GM12878 (cell line): ENCODE data around the gene MRTFA. TPM values are rescaled to one million over a fixed set of nuclear protein-coding genes. Genes with fewer than 3 reads are reported as not detected.

Source experiments
- ATAC-seq: fragments of 200-7000 bp; cut with Tn5 transposase; 3 replicates; pipeline ENCODE4 v1.9.1; 2020; ENCODE audit warnings: mild to moderate bottlenecking, moderate library complexity
- BruUV-seq: library from RNA; stranded (reverse); fragments of 400-500 nt; replicated peaks from 2 replicates; lab custom pipeline; 2021; lab: Mats Ljungman, UMichigan
- CTCF ChIA-PET: fragments of 300-600 bp; sonication (Branson Sonifier 250); formaldehyde crosslinking; extraction: SDS; loops from one replicate; lab custom pipeline; 2021; ENCODE audit warnings: inconsistent platforms; lab: Yijun Ruan, JAX
- POLR2A ChIA-PET: fragments of 350-600 bp; formaldehyde crosslinking; extraction: SDS; loops from one replicate; lab custom pipeline; 2021; ENCODE audit warnings: inconsistent platforms; lab: Charles Lee
- RAD21 ChIA-PET: fragments of 300-600 bp; sonication (Branson Sonifier 250); formaldehyde crosslinking; loops from one replicate; lab custom pipeline; 2023; ENCODE audit warnings: antibody characterized with exemption; ENCODE audit not compliant: unreplicated experiment; lab: Charles Lee
- SMC1A ChIA-PET: fragments of 300-600 bp; sonication (Branson Sonifier 250); formaldehyde crosslinking; loops from one replicate; lab custom pipeline; 2023; ENCODE audit not compliant: unreplicated experiment, uncharacterized antibody; lab: Charles Lee
- DNase-seq: peaks from one replicate; pipeline ENCODE4 v3.0.0-alpha.2; 2011; ENCODE audit warnings: low read depth, low spot score
- FAIRE-seq: peaks from 3 replicates; lab custom pipeline; 2011; peaks lifted over from hg19 to GRCh38; lab: Jason Lieb, UNC
- H2AFZ ChIP-seq: 2 replicates; pipeline ENCODE4 v1.6.0; 2011; ENCODE audit warnings: low read depth, low read length, control low read depth; ENCODE audit not compliant: control insufficient read depth
- H3K27ac ChIP-seq: 2 replicates; pipeline ENCODE4 v1.5.1; 2011; ENCODE audit warnings: control low read depth; ENCODE audit not compliant: control insufficient read depth, insufficient read depth
- H3K27me3 ChIP-seq, 2 experiments: replicated peaks in 1 of 2; 2 replicates each; pipeline versions ENCODE4 v1.6.0 to v1.6.1; 2011; ENCODE audit warnings: low read length in 1 of 2; ENCODE audit not compliant: control insufficient read depth in 2 of 2, insufficient read depth in 2 of 2
- H3K36me3 ChIP-seq, 2 experiments: 2 replicates each; pipeline ENCODE4 v1.5.1; 2011; ENCODE audit warnings: low read length in 1 of 2; ENCODE audit not compliant: control insufficient read depth in 2 of 2, insufficient read depth in 2 of 2
- H3K4me1 ChIP-seq: 2 replicates; pipeline ENCODE4 v1.6.1; 2011; ENCODE audit warnings: mild to moderate bottlenecking, low read length, moderate library complexity, mixed read lengths; ENCODE audit not compliant: control insufficient read depth, insufficient read depth
- H3K4me2 ChIP-seq: 2 replicates; pipeline ENCODE4 v1.6.0; 2011; ENCODE audit warnings: control low read depth; ENCODE audit not compliant: control insufficient read depth, insufficient read depth
- H3K4me3 ChIP-seq: fragments of 200-600 bp; sonication (generic); 2 replicates; pipeline ENCODE4 v1.5.1; 2016
- H3K79me2 ChIP-seq: 2 replicates; pipeline ENCODE4 v1.6.0; 2011; ENCODE audit warnings: low read length; ENCODE audit not compliant: control insufficient read depth, insufficient read depth
- H3K9ac ChIP-seq: 2 replicates; pipeline ENCODE4 v1.8.0; 2011; ENCODE audit warnings: low read length, control low read depth, mixed read lengths; ENCODE audit not compliant: control insufficient read depth, insufficient read depth
- H3K9me3 ChIP-seq: replicated peaks from 3 replicates; pipeline ENCODE4 v1.5.1; 2011; ENCODE audit warnings: mild to moderate bottlenecking, low read length; ENCODE audit not compliant: control insufficient read depth, insufficient read depth
- H4K20me1 ChIP-seq: 2 replicates; pipeline ENCODE4 v1.6.0; 2011; ENCODE audit not compliant: control insufficient read depth, insufficient read depth
- HDAC6 ChIP-seq: fragments of 200-600 bp; sonication (generic); IDR thresholded peaks from one replicate; pipeline ENCODE4 v1.8.0; 2017; ENCODE audit warnings: antibody characterized with exemption; ENCODE audit not compliant: unreplicated experiment
- PRDM15 ChIP-seq: fragments of 450-650 bp; formaldehyde crosslinking; IDR thresholded peaks from 2 replicates; pipeline ENCODE4 v1.4.0; 2020; ENCODE audit warnings: mild to moderate bottlenecking, moderate library complexity
- RAD51 ChIP-seq: fragments of 450-650 bp; IDR thresholded peaks from 2 replicates; pipeline ENCODE4 v1.6.1; 2016; ENCODE audit warnings: moderate library complexity, mild to moderate bottlenecking, inconsistent platforms
- YY1 ChIP-seq: IDR thresholded peaks from 2 replicates; pipeline ENCODE4 v1.6.1; 2011; ENCODE audit warnings: low read depth, mild to moderate bottlenecking, low read length
- ZBTB40 ChIP-seq: fragments of 450-650 bp; IDR thresholded peaks from 2 replicates; pipeline ENCODE4 v1.6.1; 2016; ENCODE audit warnings: mild to moderate bottlenecking, moderate library complexity, borderline replicate concordance
- WGBS: methylation state at CpG from one replicate; pipeline ENCODE4 v1.1.6; 2016; ENCODE audit warnings: low lambda C conversion rate; ENCODE audit not compliant: insufficient replicate concordance, insufficient coverage; ENCODE audit errors: missing lambda C conversion rate; 5-methylcytosine and 5-hydroxymethylcytosine counted together
- in situ Hi-C: fragments of 300-500 bp; cut with MboI; formaldehyde crosslinking; loops from 9 replicates; pipeline ENCODE4 v1.14.3; 2018; ENCODE audit warnings: mixed read lengths
- intact Hi-C: fragments of 100-400 bp; cut with micrococcal nuclease; formaldehyde crosslinking; loops from one replicate; pipeline ENCODE4 v1.14.2; 2022; ENCODE audit not compliant: unreplicated experiment
- polyA plus RNA-seq, 11 experiments: library from polyadenylated mRNA; depleted of rRNA in 4 of 11; unstranded in 6 of 11; stranded (reverse) in 5 of 11; fragments of >200 nt; fragmentation: Nextera tagmentation in 4 of 11; fragmentation: Illumina TruSeq in 1 of 11; extraction: Ambion mirVana in 4 of 11; extraction: Trizol in 1 of 11; gene quantifications; 1 replicate in 1 of 11; 2 replicates in 10 of 11; pipeline versions ENCODE4 v1.2.1 to v1.2.3, GENCODE V29; 2011 to 2016; ENCODE audit warnings: inconsistent platforms in 2 of 11, missing spikeins in 2 of 11, low read depth in 1 of 11
- total RNA-seq, 4 experiments: library from RNA; depleted of rRNA in 3 of 4; stranded (reverse); fragments of >200 nt in 3 of 4; fragmentation: Illumina TruSeq in 1 of 4; extraction: Trizol in 1 of 4; gene quantifications; 2 replicates each; pipeline versions ENCODE4 v1.2.1 to v1.2.3, GENCODE V29; 2013 to 2021
- TF ChIP-seq, protein P1 (sequence below): fragments of 450-650 bp; IDR thresholded peaks from 2 replicates; pipeline ENCODE4 v1.6.1; 2018; ENCODE audit warnings: mild to moderate bottlenecking, low read depth, moderate library complexity; ENCODE audit not compliant: partially characterized antibody
- TF ChIP-seq, protein P2 (sequence below): IDR thresholded peaks from 2 replicates; pipeline ENCODE4 v1.6.1; 2012; ENCODE audit warnings: mild to moderate bottlenecking, low read depth, low read length

The MRTFA gene
- total and polyA plus RNA-seq, 10 of the 15 experiments (the other 5 are each of a cell fraction or from before 2014, with no cell fraction given) = 2.0 to 63.9 (median 17.9) TPM

DNA sequence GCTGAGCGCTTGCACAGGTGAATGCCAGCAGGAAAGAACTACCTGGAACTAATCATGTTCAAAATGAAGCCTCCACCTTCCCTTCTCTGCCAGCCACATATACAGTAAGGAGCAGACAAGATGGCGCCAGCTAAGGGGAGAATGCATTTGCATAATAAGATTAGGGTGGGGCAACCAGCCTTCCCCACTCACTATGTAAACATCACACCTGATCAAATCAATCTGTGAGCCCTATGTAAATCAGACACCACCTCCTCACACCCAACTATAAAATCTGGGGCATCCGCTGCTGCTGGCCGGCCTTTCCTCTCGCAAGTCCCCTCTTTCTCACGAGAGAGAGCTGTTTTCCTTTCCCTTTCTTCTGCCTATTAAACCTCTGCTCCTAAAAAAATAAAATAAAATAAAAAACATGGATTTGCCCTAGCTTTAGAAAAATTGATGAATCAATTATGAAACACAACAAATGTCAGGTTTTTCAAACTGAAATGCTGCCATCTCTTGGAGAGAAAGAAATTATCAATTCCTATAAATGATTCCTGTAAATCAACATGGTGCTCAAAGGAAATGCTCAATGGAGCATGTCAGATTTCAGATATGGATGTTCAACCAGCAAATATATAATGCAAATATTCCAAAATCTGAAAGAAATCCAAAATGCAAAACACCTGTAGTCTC lies 157.3 kb downstream of the MRTFA start:
- Histone ChIP-seq H2AFZ (no peak overlapping the region), H4K20me1 (no peaks in the 10 kb centered on the region), H3K4me1 (peaks cover 10% of the 10 kb centered on the region), H3K9me3 (no peaks in the 10 kb centered on the region), H3K27ac (no peak overlapping the region), H3K9ac (no peak overlapping the region), H3K27me3 (no peaks in the 10 kb centered on the region), H3K4me3 (no peak overlapping the region), H3K4me2 (no peak overlapping the region), H3K79me2 (peaks cover 17% of the 10 kb centered on the region), H3K36me3 (peaks cover 0 to 6% of the 10 kb centered on the region in 2 experiments; a peak in 2 of 4 replicates)
- ATAC-seq (no peak), FAIRE-seq (no peak), DNase-seq (no peak)
- in situ Hi-C loops (no loop called here), intact Hi-C loops (no loop called here)
- no TSS peak for BruUV-seq
- ChIA-PET POLR2A (interaction anchor here (1.0 to 1.2 kb wide), 2 partner anchors 17 to 37 kb away, joined by 3 to 5 read pairs; no protein-coding TSS in a partner anchor), CTCF (interaction anchor here (1.1 to 3.4 kb wide), 4 partner anchors 9 to 43 kb away, joined by 3 to 20 read pairs (median 5); no protein-coding TSS in a partner anchor), SMC1A (interaction anchor here (0.6 to 2.3 kb wide), 5 partner anchors 9 to 43 kb away, joined by 3 to 9 read pairs (median 3); no protein-coding TSS in a partner anchor), RAD21 (interaction anchor here (1.5 to 1.7 kb wide), 2 partner anchors 22 to 42 kb away, joined by 3 to 5 read pairs; no protein-coding TSS in a partner anchor)
- 97% methylated on average over 6 of the region's 6 CpGs for WGBS
- TF ChIP-seq RAD51 (no peak), ZBTB40 (no peak), YY1 (no peak), HDAC6 (no peak), PRDM15 (CRISPR knock-in tag) (no peak)
- TF ChIP-seq, protein P1, sequence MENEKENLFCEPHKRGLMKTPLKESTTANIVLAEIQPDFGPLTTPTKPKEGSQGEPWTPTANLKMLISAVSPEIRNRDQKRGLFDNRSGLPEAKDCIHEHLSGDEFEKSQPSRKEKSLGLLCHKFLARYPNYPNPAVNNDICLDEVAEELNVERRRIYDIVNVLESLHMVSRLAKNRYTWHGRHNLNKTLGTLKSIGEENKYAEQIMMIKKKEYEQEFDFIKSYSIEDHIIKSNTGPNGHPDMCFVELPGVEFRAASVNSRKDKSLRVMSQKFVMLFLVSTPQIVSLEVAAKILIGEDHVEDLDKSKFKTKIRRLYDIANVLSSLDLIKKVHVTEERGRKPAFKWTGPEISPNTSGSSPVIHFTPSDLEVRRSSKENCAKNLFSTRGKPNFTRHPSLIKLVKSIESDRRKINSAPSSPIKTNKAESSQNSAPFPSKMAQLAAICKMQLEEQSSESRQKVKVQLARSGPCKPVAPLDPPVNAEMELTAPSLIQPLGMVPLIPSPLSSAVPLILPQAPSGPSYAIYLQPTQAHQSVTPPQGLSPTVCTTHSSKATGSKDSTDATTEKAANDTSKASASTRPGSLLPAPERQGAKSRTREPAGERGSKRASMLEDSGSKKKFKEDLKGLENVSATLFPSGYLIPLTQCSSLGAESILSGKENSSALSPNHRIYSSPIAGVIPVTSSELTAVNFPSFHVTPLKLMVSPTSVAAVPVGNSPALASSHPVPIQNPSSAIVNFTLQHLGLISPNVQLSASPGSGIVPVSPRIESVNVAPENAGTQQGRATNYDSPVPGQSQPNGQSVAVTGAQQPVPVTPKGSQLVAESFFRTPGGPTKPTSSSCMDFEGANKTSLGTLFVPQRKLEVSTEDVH = no peak
- TF ChIP-seq, protein P2, sequence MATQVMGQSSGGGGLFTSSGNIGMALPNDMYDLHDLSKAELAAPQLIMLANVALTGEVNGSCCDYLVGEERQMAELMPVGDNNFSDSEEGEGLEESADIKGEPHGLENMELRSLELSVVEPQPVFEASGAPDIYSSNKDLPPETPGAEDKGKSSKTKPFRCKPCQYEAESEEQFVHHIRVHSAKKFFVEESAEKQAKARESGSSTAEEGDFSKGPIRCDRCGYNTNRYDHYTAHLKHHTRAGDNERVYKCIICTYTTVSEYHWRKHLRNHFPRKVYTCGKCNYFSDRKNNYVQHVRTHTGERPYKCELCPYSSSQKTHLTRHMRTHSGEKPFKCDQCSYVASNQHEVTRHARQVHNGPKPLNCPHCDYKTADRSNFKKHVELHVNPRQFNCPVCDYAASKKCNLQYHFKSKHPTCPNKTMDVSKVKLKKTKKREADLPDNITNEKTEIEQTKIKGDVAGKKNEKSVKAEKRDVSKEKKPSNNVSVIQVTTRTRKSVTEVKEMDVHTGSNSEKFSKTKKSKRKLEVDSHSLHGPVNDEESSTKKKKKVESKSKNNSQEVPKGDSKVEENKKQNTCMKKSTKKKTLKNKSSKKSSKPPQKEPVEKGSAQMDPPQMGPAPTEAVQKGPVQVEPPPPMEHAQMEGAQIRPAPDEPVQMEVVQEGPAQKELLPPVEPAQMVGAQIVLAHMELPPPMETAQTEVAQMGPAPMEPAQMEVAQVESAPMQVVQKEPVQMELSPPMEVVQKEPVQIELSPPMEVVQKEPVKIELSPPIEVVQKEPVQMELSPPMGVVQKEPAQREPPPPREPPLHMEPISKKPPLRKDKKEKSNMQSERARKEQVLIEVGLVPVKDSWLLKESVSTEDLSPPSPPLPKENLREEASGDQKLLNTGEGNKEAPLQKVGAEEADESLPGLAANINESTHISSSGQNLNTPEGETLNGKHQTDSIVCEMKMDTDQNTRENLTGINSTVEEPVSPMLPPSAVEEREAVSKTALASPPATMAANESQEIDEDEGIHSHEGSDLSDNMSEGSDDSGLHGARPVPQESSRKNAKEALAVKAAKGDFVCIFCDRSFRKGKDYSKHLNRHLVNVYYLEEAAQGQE = no peak
